HG03025 (cell line): Measurements from ENCODE around the gene ACO1.

Experiments used
- ATAC-seq: cut with Tn5 transposase; IDR thresholded peaks from one replicate; pipeline ENCODE4 v1.9.1; 2021; ENCODE audit warnings: mild to moderate bottlenecking, moderate library complexity; ENCODE audit not compliant: unreplicated experiment, low FRiP score

ACO1 gene

GRCh38 chr9:32380944-32381343 is 3.5 kb upstream of the ACO1 start:
- ATAC-seq: no peak

GRCh38 chr9:32382565-32383320 is 1.7 kb upstream of the ACO1 start:
- ATAC-seq: no peak

DNA sequence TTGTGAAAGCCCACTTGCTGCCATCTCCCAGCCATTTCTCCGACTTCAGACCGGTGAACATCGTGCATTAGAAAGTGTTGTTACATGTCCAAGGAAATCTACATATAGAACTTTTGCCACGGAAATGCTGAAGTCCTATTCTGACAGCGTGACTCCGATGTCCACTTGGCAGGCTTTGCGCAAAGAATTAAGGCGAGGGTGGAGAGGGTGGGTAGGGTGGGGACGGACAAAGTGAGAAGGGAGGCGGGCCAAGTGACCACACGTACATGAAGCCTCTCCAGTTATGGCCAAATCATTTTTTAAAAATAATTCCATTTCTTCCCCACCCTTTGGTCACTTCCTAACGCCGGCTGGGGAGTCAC is 460 bp upstream of the ACO1 start:
- no peak for ATAC-seq

GRCh38 chr9:32385152-32385884 is 875 bp downstream of the ACO1 start:
- ATAC-seq: no peak

DNA sequence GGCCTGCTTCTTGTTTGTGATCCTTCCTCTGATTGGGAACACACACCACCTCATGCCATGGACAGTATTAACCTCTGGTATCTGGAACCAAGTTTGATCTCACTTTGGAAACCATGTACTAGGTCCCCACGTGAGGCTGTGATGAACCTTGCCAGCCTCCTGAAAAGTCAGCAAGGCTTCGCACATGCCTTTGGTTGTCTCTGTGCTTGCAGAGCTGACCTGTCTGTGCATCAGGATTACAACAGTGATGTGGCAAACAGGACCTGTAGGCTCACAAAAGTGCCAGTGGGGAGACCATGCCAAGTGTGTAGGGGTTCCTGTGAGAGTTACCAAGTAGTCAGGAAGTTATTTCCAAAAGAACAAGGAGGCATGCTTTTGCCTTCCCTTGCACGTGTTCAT is 1.4 kb downstream of the ACO1 start:
- no peak for ATAC-seq

DNA sequence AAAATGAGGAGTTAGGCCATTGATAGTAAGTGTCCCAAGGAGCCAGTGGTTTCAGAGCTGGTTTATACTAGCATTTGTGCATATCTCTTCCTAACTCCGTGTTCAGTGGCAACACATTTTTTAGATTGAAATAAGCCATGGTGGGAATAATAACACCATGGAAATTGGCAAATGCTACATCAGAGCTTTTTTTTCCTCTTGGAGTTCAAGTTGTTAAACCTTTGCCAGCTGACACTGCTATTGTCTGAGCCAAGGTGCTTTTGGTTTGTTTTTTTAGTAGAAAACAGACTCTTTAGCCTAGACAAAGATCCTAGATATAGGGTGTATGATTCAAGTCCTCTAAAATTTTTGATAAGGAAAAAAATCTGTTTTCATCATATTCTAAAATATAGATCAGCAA is 2.8 kb downstream of the ACO1 start:
- no peak for ATAC-seq

DNA sequence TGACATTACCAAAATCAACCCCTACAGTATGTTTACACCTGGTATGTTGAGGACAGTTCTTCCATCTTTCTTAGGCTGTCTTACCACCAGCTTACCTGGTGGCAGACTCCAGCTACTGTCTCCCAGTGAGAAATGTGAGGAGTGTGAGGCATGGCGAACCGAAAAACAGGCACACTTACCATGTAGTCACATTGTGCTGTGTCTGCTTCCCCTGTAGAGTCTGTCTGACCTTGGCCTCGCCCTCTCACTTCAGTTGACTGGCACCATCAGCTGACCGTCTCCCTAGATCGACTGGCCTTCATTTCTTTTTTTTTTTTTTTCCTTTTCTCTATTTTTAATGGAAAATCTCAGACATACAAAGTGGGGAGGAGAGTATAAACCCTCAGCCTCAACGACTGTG is 4.9 kb downstream of the ACO1 start:
- ATAC-seq: no peak

GRCh38 chr9:32393911-32394310 is 9.5 kb downstream of the ACO1 start:
- ATAC-seq: no peak

DNA sequence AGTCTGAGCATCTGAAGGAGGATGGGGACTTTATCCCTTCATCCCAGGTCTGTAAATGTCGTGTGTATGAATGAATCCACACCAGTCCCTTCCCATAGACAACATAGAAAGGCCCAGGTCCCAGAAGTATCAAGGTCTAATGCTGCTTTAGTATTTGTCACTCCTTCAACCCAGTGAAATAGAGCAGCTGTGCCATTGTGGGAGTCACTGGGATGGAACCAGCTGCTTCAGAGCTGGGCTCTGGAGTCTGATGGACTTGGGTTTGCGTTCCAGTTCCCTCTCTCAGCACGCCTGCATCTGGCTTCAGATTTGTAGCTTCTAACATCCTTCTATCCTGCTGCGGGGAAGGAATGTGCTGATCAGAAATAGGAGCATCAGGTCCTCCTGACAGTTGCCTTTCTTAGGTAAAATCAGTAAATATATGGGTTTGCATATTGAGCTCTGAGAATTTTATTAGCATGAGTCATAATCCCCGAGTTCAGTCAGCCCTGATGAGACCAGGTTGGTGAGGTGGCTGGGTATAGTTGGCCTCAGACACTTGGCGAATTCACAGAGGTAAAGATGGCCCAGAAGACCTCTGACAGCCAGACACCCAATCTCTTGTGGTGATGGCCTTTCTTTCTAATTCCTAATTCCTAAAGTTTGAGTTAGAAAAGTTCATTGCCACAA is 10.1 kb downstream of the ACO1 start:
- ATAC-seq: no peak

DNA sequence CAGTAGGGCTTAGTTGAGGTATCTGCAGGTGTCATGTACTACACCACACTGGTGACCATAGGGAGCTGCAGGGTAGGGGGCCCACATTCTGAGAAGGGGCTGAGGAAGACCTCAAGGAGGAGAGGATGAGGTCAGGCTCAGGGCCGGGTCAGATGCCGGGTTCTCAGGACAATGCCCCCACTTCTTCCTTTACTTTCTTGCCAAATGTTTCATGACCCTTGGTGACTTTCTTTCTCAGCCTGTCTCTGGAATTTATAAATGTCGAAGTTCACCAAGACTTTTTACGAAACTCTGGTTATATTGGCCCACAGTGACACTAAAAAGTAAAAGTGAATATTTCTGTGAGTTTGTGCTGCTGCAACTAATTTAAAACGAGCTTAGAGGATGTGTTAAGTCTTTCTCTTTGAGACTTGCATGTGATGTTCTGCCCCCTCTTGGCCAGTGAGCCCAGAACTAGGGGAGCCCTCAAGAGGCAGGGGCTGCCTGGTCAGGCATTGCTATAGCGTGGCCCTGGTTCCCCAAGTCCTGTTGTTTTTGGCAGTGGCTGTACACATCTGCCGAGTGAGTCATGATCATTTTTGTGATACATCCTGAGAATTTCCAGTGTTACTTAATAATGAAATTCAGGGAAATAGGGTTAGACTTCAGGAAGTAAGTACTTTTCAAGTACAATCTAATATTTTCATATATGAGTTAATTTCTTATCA is 11.2 kb downstream of the ACO1 start:
- no peak for ATAC-seq

DNA sequence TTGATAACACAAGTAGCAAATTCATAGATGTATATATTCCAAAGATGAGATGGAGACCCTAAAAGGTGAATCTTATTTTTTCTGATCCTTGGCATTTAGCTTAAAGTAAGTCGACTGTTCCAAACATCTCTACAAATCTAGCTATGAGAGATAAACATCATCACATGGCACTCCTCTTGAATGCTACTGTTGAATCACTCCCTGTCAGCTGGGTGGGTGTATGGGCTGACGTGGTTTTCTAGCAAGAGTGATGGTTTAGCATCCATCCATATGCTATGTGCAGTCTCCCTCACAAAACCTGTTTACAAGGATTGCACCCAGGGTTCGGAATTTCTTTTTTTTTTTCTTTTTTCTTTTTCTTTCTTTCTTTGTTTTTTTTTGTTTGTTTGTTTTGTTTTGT is 13.8 kb downstream of the ACO1 start:
- ATAC-seq: no peak

DNA sequence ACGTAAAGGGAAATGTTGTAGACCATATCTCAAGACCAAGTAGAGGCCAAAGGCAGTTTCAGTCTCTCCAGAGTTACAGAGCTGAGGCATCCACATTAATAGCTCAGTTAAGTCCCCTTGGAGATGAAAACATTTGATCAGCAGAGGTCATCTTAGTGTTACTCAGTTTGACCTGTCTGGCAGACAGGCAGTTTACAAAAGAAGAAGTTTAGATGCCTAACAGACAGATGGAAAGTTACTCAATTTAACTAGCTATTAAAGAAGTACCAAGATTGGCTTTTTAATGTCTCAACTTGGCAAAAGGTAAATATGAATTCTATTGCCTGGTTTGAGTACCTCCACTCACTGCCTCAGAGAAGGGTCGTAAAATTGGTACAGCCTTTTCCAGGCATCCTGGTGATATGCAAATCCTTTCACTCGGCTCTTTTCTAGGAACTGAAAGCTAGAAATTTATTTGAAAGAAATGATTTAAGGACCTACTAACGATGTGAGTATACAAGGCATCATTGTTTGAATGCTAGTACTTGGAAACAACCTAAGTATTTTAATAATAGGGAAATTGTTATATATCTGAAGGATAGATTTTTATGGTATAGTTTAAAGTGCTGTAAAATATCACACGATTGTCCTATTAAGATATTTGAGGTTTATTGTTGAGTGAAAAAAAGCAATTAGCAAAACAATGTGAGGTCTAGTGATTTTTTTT is 14.8 kb downstream of the ACO1 start:
- no peak for ATAC-seq

DNA sequence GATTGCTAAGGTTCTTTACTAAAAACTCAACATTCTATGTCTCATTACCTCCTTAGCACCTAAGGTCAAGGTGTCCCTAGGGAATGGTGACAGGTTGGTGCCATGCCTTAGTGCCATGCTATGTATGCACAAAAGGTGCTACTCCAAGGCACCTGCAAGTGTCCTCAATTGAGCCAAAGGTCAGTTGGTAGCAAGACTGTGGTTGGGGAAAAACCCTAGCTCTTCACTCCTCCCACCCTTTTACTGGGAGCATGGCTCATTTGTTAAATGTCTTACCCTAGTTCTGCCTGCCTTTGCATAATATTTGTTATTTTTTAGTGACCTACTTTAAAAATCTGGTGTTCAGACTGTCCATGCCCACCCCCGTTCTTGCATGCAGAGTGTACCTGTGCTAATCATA is 17.0 kb downstream of the ACO1 start:
- ATAC-seq: no peak

DNA sequence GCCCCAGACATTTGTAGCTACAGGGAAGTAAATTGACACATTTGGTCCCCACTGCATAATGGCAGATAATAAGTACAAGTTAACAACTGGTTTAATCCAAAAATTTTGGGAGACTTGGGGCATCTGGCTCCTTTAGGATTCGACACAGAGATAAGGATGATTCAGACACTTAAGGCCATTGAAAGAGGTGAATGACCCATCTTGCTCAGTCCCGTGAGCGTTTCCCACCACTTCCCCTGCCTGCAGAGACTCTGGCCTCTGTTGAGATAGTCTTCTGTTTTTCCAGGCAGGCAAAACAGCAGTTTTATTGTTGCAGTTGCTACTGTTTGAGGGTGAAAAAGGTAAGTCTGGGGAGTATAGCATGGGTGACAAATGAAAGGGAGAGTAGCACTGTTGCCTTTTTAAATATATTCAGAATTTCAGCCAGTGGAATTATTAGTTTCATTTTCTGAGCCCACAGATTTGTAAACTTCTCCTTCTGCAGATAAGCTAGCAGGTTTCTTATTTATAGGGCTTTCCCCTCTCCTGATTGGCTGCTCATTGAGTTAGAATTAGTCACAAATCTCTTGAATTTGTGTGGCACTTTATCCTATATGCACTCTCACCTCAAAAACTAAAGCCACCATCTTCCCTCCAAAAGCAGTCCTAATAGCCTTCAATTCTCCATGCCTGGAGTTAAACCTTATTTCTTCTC is 19.3 kb downstream of the ACO1 start:
- no peak for ATAC-seq

DNA sequence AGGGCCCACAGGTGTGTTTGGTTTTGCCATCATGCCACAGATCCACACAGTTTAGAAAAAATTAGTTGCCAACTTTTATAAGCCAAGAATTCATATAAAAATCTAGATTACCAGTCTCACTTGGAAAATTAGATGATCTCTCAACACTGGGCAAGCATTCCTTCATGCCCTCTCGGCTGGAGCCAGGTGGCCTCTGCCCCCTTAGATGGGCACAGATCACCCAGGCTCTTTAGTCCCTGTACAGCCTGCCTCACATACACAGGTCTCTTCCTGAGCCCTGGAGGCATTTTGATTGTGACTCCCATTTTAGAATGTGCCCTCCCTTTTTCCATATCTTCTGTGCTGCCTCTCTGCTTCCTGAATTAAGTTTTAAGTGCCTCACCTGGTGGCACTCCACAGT is 20.0 kb downstream of the ACO1 start:
- no peak for ATAC-seq

- no peak for ATAC-seq
Observed at GRCh38 chr9:32404856-32405255, 20.4 kb downstream of the ACO1 start.

DNA sequence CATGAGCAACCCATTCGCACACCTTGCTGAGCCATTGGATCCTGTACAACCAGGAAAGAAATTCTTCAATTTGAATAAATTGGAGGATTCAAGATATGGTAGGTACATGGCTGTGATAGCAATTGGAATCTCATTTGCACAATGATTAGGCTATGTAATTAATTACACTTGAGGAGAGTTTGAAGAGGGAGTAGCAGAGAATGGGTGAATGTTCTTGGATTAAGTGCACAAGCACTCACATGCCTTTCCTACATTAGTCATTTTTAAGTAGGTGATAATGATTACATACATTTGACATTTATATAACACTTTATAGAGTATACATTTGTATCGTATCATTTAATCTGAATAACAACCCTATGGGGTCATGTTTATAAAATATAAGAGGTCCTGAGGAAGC is 21.1 kb downstream of the ACO1 start:
- ATAC-seq: no peak

DNA sequence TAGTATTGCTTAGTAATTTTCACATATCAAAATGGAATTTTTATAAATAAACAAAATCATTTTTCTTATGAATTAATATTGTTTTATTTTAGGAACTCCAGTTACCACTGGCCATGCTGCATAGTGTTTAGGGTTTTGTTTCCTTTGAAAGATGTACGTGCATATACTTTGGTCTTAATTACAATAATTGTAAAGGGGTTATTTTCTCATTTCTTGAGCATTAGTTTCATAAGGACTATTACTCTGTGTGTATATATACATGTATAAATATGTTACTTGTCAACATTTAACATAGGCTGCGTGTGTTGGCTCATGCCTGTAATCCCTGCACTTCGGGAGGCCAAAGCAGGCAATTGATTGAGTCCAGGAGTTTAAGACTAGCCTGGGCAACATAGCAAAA is 21.6 kb downstream of the ACO1 start:
- ATAC-seq: no peak

GRCh38 chr9:32411753-32412152 is 27.3 kb downstream of the ACO1 start:
- ATAC-seq: no peak

- ATAC-seq: no peak
Observed at GRCh38 chr9:32412440-32412839, 28.0 kb downstream of the ACO1 start.
